Activated effector memory CD4-positive, alpha-beta T cell treated with Interleukin-2 at 50 U/mL for 16 hours (primary cell): ENCODE data around the gene TMEFF2.

Experiments
- DNase-seq: peaks from one replicate; pipeline ENCODE4 v3.0.0-alpha.2; 2020

TMEFF2 gene

DNA sequence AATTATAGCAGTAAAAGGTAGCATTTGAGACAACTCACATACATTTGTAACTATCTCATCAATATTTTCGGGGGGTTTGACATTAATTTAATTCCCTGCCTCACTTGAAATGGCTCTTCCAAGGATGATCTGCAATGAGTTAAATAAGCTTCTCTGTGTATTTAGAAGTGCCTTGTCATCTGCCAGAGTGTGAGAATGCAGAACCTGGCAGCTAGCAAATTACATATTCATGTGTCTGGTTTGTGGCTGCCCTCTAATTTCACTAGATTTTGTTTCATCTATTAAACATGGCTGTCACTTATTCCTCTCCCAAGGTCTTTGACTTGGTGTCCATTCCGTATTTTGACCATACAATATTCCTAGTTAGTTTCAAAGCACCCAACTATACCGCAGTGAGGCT lies 189.5 kb downstream of the TMEFF2 start:
- DNase-seq = no peak

DNA sequence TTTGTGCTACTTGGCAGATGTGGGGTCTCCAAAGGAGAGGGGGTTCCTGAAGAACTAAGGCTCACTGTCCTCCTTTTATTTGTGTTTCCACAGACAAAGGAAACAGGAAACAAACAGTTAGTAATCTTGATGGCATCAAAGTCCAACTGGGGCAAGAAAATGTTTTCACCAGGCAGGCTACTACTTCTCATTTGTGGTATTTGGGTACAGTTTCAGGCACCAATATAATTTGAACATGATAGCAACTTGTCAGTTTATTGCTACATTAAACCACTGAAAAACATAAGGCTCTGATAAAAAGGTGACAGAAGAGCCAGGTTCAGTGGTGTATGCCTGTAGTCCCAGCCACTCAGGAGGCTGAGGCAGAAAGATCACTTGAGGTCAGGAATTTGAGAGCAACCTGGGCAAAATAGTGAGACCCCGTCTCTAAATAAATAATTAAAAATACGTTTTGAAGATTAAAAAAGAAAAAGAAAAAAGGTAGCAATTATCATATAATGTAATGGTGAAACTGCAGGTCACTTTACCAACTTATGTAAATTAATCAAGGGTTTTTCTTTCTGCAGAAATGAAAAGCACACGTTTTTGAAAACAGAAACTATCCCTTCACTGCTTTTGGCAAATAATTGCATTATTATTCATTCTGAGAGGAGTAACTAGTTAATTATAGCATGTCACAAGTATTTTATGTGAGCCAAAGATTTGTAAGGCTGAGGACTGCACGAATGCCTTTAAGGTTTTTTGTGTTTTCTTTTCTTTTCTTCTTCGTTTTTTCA lies 190.4 kb downstream of the TMEFF2 start:
- DNase-seq = no peak

DNA sequence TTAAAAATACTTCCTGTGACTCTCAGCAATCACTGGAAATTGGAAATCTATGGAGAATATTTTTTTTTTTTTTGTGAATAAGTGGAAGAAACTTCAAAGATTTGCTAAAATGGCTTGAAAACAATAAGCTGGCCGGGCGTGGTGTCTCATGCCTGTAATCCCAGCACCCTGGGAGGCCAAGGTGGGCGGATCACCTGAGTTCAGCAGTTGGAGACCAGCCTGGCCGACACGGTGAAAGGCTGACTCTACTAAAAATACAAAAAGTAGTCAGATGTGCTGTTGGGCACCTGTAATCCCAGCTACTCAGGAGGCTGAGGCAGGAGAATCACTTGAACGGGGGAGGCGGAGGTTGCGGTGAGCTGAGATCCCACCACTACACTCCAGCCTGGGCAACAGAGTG lies 192.3 kb downstream of the TMEFF2 start:
- DNase-seq = no peak

DNA sequence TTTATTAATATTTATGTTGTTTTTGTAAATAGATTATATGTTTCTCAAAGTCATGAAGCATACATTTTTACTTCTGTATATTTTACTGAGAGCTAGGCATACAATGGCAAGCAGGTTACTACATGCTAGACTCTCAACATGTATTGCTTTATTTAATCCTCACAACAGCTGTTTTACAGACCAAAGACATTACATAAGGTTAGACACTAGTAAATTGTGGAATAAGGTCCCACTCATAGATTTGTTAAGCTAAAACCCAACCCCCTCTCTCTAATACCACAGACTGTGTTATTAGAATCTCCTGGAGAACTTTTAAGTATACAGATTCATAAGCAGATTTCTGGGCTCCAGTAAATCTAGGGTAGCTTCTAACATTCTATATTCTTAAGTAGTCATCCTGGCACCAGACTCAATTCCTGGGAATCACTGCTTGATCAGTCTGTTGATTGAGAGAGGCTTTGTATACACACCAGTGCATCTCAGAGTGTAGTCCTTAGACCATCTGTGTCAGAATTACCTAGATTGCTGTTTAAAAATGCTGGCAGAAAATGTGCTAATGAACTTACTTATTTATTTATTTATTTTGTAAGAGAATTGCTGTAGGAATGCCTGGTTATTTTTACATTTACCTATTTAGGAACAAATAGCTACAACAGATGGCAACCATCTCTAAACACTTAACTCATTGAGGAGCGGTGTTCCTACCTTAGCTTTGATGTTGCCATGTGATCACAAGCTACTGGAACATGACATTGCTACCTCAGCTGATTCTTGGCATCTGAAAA lies 194.3 kb downstream of the TMEFF2 start:
- no peak for DNase-seq

DNA sequence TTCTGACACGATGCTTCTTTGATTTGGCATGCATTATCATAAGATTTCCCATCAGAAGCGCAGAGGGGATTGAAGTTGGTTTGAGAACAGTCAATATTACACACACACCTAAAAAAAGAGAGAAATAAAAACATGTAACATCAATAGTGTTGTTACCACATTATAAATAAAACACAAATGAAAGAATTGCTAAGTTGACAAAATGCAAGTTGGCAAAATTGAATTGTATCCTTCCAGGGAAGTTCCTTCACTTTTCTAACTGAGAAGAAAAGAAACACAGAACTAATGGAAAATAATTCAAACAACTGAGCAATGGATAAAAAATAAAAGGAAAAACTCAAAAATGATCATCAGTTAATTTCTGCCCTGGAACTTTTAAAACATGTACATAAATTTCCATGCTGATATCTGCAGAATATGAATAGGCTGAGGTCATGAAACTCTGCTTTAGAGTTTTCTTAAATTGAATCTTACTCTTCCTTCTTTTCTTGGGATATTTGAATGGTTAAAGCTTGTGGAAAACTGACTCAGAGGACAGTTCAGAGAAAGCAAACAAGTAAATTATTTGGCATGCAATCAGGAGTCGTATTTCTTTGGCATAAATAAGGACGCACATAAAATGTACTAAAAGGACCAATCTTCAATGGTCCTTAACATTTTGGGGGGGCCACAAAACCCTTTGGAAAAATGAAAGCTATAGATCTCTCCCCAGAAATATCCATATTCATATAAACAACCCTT lies 195.5 kb downstream of the TMEFF2 start:
- DNase-seq = no peak

DNA sequence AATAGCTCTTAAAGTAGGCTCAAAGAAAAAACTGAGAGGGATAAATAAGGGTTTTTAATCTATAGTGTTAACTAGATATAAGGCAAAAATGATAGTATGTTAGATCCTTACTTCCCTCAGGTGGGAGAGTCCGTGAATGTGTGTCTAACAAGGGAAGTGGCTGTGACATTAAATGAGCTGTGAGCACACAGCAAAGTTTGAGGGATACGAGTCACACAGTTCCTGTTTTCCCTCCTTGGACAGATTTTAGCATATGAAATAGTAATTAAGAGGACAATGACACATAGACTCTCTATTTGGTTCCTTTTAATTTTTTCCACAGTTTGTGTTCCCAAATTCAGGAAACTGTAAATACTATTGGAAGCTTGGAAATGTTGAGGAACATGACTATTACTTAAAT lies 199.4 kb downstream of the TMEFF2 start:
- no peak for DNase-seq

DNA sequence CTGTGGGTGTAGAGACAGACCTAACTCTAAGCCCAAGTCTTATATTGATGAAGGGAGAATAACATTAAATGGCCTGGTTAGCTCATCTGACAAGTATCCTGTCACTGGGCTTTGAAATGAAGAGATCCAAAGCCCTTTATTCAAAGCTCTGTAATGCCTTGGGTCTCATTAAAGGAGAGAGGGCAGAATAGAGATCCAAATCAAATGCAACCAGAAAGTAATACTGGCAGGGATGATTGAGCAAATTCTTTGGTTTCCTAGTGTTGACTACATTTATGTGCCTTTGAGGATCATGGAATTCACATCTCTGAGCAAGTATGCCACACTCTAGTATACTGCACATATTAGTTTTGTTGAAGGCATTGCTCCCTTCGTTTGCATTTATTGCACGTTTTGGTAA lies 200.0 kb downstream of the TMEFF2 start:
- DNase-seq = no peak

DNA sequence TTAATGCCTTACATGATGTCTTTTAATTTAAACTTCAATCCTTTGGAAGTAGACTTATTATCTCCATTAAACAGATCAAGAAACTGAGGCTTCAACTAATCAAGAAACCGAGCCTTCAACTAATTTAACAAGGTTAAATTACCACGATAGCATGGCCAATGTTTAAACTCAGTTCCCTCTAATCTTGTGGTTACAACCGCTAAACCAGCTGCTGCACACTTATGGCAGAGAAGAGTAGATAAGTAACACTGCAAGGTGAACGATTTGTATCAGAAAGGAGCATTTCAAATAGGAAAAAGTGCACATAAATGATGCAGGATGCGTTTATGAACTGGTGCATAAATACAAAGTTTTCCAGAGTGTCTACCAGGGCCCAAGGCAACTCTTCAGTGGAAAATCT lies 203.3 kb downstream of the TMEFF2 start:
- no peak for DNase-seq

DNA sequence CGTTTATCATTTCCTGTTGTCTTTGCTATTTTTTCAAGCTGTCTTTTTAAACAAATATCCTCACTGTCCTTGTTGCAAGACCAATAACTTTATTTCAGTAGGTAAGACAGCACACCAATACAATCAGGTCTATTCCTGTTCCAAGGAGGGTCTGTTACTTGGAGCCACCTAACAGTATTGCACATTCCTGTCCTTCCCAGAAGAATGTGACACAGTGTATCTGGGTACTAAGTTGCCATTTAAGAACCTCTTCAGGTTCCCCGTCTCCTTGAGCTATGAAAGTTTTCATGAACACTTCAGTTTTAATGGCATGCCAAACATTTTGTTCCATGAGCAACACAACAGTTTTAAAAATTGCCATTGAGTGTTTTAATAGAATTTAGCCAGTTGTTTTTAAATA lies 209.0 kb downstream of the TMEFF2 start:
- DNase-seq = no peak

DNA sequence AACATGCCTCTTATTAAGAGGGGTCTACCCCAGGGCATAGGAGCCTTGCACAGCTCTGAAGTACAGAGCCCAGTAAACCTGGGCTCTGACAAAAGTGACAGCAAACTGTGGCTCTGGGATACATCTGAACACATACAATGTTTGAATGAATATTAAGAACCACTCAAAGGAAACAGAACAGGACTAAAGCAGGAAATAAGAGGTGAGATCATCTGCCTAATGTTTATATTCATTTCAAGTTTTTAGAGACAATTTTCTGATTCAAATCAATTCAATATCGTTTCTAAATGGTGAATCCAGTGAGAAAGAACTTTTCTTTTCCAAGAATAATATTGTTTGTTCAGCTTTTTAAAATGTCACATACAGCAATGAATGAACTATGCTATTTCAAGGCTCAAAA lies 211.1 kb downstream of the TMEFF2 start:
- no peak for DNase-seq

DNA sequence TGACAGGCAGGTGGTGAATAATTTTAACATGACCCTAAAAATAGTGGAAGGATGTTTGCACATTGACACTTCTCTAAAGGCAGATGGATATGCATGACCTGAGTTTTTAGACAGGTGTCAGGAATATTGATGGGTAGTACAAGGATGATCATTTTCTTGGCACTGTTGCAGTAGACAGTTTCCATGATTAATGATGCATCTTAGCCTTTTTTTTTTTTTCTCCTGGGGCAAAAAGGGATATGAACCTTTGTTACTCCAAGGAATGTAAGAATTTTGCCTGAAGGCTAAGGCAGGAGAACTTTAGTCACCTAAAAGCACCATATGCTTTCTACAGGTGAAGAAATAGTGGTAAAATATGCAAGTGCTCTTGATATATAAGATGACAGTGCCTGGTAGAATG lies 211.5 kb downstream of the TMEFF2 start:
- DNase-seq = no peak

DNA sequence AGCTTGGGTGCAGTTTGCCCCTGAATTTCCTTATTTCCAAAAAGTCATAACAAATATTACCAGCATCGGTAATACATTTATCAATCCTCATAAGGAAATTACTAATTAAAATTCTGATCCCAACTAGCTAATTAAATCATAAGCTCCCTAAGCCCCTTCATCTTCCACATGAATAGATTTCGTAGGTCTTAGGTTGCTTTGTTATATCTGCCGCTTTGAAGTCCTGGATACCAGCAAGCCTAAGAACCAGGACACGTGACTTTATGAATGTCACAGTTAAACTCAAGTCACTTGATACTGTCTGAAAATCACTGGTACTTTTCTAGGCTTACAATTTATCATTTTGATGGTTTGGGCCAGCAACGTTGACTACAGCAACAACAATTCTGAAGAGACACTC lies 213.0 kb downstream of the TMEFF2 start:
- no peak for DNase-seq

DNA sequence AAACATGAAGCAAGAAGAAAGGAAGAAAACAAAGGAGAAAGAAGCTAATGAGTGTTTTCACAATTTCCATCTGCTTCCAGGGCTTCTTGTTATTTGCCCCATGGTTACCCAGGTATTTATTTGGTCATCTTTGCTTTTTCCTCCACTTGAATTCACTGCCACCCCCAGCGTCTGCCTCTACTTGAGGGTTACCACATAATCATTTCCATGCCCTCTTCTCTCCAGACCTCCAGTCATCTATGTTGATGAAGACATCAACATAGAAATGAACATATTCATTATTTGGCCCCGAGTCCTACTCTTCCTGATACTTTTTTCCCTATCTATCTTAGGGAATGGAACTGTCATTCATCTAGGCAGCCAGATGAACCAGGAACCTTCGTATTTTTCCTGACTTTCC lies 214.2 kb downstream of the TMEFF2 start:
- DNase-seq = no peak

DNA sequence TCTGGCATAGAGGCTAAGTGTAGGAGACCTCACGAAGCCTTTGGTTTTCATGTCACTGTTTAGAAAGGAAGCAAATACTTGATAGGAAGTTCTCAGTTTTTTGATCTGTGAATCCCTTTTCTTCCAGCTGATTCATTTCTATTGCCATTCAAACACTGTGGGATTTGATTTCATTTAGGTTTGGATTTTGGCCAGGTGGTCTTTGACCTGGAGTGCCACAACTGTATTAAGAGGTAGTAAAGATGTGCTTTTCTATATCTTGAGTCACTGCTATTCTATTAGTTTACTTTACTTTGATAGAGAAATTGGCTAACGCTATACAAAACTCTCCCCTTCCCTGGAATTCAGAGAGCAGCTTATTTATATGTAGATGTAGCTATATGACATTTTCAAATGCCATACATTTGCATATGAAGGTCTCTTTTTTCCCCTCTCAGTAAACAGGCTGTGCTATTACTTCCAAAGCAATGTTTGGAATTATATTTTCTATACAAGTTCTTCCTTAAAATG lies 215.5 kb downstream of the TMEFF2 start:
- no peak for DNase-seq

DNA sequence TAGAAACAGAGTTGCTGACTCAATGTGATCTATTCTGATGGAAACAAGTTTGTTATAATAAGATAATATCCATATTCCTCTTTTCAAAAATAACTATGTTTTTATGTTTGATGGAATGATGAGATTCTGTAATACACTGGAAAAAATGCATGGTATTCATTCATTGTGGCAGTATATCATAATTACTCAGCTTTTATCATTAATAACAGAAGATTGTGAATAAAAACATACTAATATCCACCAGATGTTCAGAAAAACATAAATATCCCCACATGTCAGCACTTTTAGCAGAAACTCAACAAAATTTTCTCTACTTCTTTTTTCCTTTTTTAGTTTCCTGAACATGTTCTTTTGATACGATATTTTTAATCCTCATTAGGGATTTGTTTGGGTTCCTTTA lies 217.0 kb downstream of the TMEFF2 start:
- DNase-seq = no peak

DNA sequence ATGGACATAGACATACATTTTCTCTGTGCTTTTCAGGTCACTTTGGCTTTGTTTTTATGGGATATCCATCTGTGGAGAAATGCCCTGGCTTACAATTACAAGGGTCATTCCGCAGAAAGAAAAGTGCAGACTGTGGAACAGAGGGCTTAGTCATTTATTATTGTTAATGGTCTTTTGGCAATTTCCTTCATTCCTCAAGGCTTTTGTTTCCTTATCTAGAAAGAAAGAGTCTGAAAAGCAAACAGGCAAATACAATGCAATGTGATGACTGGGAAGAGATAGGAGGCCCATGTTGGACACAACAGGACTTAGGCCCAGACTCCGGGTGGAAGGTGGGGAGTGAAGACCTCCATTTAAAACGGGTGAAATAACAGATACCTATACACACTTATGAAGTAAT lies 218.3 kb downstream of the TMEFF2 start:
- DNase-seq = no peak

DNA sequence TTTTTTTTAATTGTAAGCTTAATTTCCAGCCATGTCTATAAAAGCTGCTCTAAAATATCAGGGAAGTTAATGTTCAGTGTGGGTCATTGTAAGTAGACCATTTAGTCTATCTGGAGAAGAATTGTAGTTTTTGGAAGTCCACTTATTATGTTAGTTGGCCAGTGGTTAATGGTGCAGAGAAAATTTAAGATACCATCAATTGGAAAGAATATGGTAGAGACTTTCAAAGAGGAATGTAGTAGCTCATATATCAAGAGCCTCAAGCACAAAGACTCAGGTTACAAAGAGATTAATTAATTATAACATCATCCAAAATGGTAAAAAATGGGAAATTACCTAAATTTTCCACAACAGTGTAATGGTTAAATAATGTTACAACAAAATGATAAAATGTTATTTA lies 220.1 kb downstream of the TMEFF2 start:
- DNase-seq = no peak

DNA sequence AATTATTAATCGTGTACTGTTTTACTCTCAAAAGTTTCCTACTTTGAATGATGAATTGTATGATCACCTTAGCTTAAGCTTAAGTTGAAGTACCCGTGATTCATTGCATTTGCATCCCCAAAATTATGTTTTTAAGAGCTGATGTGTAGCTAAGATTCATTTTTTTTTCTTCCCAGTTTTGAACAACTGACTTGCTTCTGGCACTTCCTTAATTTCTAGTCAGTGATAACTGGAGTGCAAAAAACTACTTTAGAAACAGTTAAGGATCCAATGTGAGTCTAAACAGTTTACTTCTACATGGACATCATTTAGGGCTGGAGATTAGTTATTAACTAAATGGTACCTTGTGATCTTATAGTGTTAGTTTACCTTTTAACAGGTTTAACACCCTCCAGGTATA lies 223.9 kb downstream of the TMEFF2 start:
- DNase-seq = no peak

DNA sequence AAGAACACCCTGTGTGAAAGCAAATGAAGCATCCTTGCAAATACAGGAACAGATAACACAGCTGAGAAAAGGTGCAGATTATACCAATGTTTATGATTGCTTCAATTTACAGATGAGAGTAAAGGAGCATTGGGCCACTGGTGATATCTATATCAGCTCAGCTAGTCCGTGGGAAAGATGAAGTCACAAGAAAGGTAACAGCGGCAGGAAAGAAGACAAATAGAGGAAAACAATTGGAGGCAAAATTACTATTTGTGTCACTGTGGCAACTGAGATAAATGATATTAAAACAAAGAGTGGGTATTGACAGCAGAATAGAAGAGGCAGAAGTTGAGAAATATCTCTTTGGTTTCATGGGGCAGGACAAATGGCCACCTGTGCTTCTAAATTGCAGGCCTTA lies 226.6 kb downstream of the TMEFF2 start:
- DNase-seq = no peak

DNA sequence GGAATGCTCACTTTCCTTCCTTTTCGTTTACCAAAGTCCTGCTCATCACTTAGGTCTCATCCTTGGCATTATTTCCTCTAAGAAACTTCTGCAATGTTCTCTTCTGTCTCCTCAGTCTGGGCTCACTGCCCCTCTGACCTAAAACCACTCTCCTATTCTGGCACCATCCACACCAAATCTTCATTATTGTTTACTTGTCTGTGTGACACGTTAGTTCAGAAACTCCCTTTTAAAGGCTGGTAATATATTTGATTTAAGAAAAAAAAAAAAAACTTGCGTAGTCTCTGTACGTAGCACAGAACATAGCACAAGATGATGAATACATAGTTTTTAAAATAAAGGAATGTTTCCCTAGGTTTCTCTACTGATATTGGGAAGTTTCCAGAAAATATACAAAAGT lies 229.0 kb downstream of the TMEFF2 start:
- no peak for DNase-seq

DNA sequence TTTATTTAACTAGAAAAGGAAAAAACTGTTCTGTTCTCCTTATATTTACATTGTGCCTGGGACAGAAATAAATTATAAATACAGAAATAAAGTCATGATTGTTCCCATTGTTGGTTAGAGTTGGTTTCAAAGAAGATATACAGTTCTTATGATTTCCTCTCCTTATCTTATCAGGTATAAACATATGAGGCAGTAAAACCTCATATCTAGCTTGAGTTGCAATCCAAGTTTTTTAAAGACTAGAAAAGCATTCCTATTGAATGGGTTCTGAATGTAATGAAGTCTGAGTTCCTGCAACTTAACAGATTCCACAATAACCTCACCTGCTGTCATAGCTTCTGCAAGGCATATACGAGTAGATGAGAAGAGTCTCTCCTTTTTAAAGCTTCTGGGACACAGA lies 233.2 kb downstream of the TMEFF2 start:
- no peak for DNase-seq

DNA sequence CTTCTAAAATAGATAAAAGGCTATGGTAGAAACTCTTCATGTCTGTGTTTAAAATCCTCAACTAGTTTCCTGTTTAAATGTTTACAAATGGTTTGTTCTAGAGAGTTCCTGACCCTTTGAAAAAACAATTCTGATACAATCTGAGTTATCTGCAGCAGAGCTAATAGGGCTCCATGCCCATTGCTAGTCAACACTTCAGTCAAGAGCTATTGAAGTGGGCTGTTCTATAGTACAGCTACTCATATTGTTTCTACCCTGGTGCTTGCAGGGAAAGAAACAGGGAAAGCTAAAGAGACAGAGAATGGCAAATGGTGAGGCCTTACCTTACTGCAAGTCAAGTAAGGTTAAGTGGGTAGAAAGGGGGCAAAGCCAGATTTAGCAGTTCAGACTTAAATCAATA lies 235.5 kb downstream of the TMEFF2 start:
- DNase-seq = no peak

DNA sequence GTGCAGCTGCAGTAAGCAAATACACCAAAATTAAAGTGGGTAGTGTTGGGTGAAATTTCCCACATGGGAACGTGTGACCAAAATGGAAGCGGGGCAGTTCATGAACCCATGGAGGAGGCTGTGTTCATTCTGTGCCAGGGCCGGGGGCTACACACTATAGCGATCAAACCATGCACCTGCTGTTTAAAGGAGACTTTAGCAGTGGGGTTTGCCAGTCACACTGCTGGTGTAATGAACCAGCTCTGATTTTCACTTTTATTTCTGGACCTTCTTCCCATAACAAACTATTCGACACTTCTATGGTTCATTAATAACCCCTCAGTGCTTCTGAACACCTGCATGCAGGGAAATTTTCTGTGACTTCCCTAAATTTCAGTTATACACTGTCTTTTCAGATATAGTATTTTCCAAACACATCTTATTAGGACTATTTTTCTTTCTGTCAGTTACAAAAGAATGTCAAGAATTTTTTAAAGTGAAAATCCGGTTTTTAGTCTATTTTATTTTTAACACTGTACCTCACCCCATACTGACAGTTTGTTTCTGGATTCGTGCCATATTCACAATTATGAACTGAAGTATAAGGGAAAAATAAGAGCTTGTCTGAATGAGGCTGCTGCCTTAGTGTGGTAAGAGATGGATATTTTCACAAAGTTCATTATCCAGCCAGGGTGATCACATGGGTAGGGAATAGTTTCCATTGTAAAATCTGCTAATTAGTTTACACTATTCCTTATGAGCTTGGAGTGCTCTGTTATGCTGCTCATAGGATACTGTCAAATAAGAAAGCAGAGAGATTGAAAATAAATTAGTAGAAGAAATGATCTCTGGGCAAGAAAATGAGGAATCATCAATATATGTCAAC lies 236.5 kb downstream of the TMEFF2 start:
- no peak for DNase-seq
